ENCODE measurements around the gene GPR12.

Gene GPR12

DNA sequence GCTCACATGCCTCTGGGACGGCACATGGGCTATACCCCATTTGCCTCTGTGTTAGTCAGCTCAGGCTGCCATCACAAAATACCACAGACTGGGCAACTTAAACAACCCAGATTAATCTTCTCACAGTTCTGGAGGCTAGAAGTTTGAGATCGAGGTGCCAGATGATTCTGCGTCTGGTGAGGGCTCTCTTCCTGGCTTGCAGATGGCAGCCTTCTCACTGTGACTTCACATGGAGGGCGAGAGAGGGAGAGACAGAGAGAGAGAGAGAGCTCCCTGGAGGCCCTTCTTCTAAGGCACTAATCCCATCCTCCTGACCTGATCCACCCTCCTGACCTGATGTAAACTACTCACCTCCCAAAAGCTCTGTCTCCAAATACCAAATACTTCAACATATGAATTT, 55.0 kb downstream of the GPR12 start:
- no peak overlapping the region for H3K4me3 Mint-ChIP-seq
- no peaks in the 10 kb centered on the region for H3K4me1 Mint-ChIP-seq
- peaks cover 8% of the 10 kb centered on the region for H3K27me3 Mint-ChIP-seq
- ATAC-seq (ENCODE audit: low read depth): no peak
- H3K36me3 Mint-ChIP-seq: no peaks in the 10 kb centered on the region
- H3K9me3 Mint-ChIP-seq: no peaks in the 10 kb centered on the region
- H3K27ac Mint-ChIP-seq: no peak overlapping the region
- DNase-seq (ENCODE audit: low spot score in 2 of 2): no peak
